Activated naive CD4-positive, alpha-beta T cell treated with Interleukin-2 at 50 U/mL for 16 hours (primary cell): Measurements from ENCODE around the gene RAB6A.
"Not testable (repeated sequence)": the region's sequence is repeated elsewhere in the genome, so short reads cannot be mapped to it uniquely, and the experiment has no call there.

Experiments used
- DNase-seq: peaks from one replicate; pipeline ENCODE4 v3.0.0-alpha.2; 2020

RAB6A gene

GRCh38 chr11:73760679-73761402 lies at the start of gene RAB6A:
TSS of gene RAB6A (minus strand) at chr11:73761074. CDS start at chr11:73760635, 439 bp downstream.
- peak; percentile 100 for DNase-seq

- no peak for DNase-seq
Observed at GRCh38 chr11:73810637-73811036, 49.8 kb upstream of the RAB6A start.

GRCh38 chr11:73808052-73808451 lies 47.2 kb upstream of the RAB6A start:
- DNase-seq = no peak

GRCh38 chr11:73804712-73805111 lies 43.8 kb upstream of the RAB6A start:
- no peak for DNase-seq

- DNase-seq = no peak
Observed at GRCh38 chr11:73801136-73801535, 40.3 kb upstream of the RAB6A start.

DNA sequence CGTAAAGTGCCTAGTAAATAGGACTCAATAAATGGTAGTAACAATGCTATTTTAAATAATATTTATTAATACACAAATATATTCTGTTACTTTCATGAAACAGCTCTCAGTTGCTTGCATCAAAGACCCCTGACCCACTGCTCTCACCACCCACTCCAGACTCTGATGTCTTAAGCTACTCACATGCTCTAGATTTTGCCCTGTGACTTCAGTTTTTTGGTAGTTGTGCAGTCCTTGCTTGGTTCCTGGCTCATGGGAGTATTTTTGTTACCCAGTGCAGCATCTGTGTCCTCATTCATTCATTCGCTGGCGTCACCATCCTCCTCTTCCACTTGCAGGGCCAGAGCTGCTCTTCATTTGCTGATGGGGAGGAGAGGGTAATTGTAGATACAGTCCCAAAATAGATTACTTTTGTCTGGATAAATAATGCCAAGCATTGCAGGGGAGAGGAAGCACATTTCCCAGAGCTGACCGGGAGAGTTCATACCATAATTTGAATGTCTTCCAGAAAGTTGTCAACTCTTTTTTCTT lies 39.5 kb upstream of the RAB6A start:
- no peak for DNase-seq

DNA sequence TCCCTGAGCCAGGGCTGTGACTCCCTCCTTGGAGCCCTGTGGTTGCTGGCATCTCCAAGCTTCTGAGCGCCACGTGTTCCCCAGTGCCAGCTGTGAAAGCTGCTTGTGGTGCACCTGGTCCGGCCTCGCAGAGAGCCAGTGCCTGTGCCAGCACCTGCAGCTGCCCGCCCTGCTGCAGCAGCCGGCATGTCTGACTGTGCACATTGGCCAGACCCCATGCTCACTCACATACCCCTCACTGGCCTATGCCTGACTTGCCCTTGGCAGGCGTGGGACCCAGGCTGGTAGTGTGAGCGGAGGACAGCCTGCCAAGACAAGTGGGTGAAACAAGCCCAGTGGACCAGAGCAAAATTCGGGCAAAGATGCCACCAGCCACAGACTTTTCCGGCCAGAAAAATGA lies 36.6 kb upstream of the RAB6A start:
- no peak for DNase-seq

- DNase-seq = no peak
Observed at GRCh38 chr11:73795925-73796632, 35.2 kb upstream of the RAB6A start.

DNA sequence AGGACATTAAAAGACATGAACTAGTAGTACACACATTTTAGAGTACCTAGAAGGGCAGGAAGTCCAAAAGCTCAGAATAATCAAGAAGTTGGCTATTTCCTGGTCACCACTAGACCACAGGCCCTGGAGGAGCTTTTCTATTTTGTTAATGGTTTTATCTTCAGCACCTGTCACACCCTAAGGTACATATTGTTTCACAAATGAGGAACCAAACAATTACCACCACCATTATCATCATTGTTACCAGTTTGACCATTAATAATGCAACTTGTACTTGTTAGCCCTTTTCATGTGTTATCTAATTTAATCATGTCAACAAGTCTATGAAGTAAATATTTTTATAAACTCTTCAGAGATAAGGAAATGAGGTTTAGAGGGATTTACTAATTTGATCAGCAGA lies 31.7 kb upstream of the RAB6A start:
- DNase-seq = no peak

GRCh38 chr11:73789279-73789670 lies 28.4 kb upstream of the RAB6A start:
- DNase-seq = no peak

DNA sequence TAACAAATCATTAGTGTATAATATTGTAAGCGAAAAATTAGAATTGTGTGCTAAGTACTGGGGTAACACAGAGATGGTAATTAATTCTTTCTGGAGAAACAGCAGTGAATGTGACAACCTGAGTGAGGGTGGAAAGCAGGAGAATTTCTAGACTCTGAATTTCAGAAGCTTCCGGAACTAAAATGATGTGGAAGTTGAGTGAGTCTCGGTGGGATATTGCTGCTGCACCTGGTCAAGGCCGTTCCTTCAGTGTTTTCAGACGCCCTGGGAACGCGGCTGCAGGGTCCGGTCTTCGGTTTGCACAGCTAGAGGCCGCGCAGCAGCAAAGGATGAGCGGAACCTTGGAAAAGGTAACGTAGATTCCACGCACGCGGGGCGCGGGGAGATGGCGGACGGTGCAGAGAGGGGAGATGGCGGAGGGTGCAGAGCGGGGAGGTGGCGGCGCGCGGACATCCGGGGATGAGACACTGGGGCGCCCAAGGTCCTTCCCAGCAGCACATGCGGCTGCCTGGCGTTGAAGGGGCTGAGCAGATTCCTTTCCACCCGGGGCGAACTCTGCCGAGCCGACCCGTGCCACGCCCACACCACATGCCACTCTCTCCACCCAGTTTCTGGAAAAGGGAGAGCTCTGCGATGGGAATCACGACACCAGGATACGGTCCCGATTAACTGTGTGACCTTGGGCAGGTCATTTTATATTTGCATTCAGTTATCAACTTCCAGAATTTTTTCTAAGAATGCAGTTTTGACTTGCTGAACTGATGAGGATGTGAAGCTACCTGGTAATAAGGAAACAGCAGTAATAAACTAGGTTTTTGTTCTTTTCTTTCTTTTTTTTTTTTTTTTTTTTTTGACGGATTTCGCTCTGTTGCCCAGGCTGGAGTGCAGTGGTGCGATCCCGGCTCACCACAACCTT lies 27.0 kb upstream of the RAB6A start, which contains the start of gene MRPL48:
MRPL48 (plus strand) TSS at position 232 of the 916 bp plus-strand sequence; CDS start at position 330, 98 bp downstream.
- peak; percentile 91 for DNase-seq

- no peak for DNase-seq
Observed at GRCh38 chr11:73787051-73787642, 26.3 kb upstream of the RAB6A start.

DNA sequence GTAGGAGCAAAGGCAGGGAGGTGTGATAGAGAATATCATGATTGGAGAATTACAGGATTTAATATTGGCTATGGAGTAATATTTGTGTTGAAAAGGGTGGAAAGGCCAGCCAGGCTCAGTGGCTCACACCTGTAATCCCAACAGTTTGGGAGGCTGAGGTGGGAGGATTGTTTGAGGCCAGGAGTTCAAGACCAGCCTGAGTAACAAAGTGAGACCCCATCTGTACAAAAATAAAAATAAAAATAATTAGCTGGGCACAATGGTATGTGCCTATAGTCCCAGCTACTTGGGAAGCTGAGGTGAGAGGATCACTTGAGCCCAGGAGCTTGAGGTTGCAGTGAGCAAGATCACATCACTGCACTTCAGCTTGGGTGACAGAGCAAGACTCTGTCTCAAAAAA lies 24.6 kb upstream of the RAB6A start:
- not testable (repeated sequence) for DNase-seq

DNA sequence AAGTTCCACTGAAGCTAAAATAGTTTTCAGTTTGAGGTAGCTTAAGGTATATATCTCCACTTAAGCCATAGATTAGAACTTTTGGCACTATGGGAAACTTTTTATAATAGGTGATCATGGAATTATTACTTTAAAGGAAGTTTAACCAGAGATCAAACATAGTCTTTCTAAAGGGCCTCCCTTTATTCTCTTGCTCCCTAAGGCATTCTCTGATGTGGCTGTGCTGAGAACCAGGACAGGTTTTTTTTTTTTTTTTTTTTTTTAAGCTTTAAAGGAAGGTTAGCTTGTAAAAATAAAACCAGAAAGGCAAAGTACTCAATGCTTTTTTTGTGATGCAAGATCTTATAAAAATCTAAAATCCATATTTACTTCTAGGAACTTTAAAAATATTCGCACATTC lies 23.9 kb upstream of the RAB6A start:
- DNase-seq = no peak

DNA sequence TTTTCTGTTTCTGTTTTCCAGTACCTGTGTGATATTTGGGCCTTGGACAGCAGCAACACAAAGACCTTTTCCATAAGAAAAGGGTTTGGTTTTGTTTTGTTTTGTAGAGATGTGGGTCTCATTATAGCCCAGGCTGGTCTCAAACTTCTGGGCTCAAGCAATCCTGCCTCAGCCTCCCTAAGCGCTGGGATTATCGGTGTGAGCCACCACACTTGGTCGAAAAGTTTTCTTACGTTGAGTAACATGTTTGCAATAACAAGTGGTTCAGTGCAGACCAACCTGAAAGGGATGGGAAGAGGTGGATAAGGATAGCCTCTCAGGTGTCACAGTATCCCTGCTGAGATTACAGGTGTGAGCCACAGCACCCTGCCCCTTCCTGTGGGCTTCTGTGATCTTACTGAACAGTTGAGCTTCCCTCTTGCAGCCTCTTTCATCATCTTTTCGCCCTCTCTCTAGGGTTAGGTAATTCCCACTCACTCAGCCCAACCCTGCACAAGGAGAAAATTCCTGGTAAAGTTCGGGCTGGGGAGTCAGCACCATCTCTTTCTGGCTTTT lies 23.3 kb upstream of the RAB6A start:
- DNase-seq = no peak

- DNase-seq = no peak
Observed at GRCh38 chr11:73783483-73784020, 22.7 kb upstream of the RAB6A start.

GRCh38 chr11:73781303-73781702 lies 20.4 kb upstream of the RAB6A start:
- DNase-seq = no peak

GRCh38 chr11:73779084-73779902 lies 18.4 kb upstream of the RAB6A start:
- DNase-seq = peak; percentile 99

DNA sequence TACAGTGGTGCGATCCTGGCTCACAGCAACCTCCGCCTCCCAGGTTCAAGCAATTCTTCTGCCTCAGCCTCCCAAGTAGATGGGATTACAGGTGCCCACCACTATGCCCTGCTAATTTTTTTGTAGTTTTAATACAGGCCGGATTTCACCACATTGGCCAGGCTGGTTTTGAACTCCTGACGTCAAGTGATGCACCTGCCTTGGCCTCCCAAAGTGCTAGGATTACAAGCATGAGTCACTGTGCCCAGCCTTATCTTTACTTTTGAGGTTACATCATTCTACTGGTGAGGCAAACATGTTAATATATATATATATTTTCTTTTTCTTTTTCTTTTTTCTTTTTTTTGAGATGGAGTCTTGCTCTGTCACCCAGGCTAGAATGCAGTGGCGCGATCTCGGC lies 9.9 kb upstream of the RAB6A start:
- not testable (repeated sequence) for DNase-seq

- DNase-seq = no peak
Observed at GRCh38 chr11:73766763-73767162, 5.9 kb upstream of the RAB6A start.

DNA sequence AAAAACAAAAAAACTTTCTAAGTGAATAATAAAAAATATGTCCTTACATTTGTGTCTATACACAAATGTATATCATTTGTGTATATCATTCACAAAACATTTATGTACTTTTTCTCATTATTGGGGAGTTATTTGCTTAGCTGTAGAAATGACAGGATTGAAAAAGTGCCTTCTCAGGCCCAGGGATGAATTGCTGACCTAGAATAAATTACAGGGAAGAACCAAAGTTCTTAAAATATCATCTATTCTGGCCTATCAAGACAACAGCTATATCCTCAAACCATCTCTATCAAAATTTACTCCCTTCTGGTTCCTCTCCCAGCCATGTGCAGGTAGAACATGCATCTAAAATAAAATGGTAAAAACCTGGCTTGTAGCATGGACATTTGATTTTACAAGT lies 1.9 kb upstream of the RAB6A start:
- no peak for DNase-seq
